Measurements from ENCODE around the gene ATRNL1. TPM values are rescaled to one million over a fixed set of nuclear protein-coding genes. Genes with fewer than 3 reads are reported as not detected.

ATRNL1 gene
- total and polyA plus RNA-seq, 2 of the 8 experiments (the other 6 are each of a cell fraction or from before 2014, with no cell fraction given), result 5.1 to 17.6 TPM

- no peak for TF ChIP-seq E2F6 (IDR thresholded peaks at IDR 0.05)
- TF ChIP-seq SIRT6 (IDR thresholded peaks at IDR 0.05; ENCODE audit: low read length), result no peak
- TF ChIP-seq CHD2 (IDR thresholded peaks at IDR 0.05; ENCODE audit: low read length), result no peak
- TF ChIP-seq SP4 (IDR thresholded peaks at IDR 0.05; ENCODE audit: low read length), result no peak
- no peak for TF ChIP-seq TAF1 (IDR thresholded peaks at IDR 0.05; ENCODE audit: low read depth, low read length)
These were observed 883.2 kb downstream of the ATRNL1 start (continued) for GRCh38 chr10:115976342-115976741.

Data from H1 (cell line).